H1 (cell line): ENCODE measurements around the gene CACNG6.

ENCODE experiments used
- CTCF ChIP-seq, 3 experiments: IDR thresholded peaks; 1 replicate in 2 of 3; 2 replicates in 1 of 3; pipeline versions ENCODE4 v1.5.1 to v1.6.1; 2011; ENCODE audit warnings: low read length in 3 of 3, mild to moderate bottlenecking in 3 of 3, inconsistent platforms in 2 of 3, low read depth in 1 of 3, moderate library complexity in 1 of 3; ENCODE audit not compliant: insufficient read depth in 1 of 3; ENCODE audit errors: control extremely low read depth in 1 of 3
- RBBP5 ChIP-seq: IDR thresholded peaks from 2 replicates; pipeline ENCODE4 v1.7.1; 2012; ENCODE audit warnings: low read depth, mild to moderate bottlenecking, inconsistent platforms, low read length, moderate library complexity, borderline replicate concordance
- SUZ12 ChIP-seq: fragments of 200-600 bp; sonication (generic); IDR thresholded peaks from 2 replicates; pipeline ENCODE4 v1.6.1; 2012; ENCODE audit warnings: mild to moderate bottlenecking, inconsistent platforms, low read length, moderate library complexity, mixed read lengths

DNA sequence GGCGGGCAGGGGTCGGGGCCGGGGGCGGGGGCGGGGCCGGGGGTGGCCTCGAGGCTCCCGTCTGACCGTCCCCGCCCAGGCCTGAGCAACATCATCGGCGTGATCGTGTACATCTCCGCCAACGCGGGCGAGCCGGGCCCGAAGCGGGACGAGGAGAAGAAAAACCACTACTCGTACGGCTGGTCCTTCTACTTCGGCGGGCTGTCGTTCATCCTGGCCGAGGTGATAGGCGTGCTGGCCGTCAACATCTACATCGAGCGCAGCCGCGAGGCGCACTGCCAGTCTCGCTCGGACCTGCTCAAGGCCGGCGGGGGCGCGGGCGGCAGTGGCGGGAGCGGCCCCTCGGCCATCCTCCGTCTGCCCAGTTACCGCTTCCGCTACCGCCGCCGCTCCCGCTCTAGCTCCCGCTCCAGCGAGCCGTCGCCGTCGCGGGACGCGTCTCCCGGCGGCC lies 9.4 kb upstream of the CACNG6 start:
- TF ChIP-seq RBBP5 (no peak), CTCF (IDR thresholded peaks at IDR 0.05; ENCODE audit: control extremely low read depth in 1 of 3, insufficient read depth in 1 of 3, low read depth in 1 of 3, low read length in 3 of 3) (no peak), SUZ12 (no peak)
